GM12872 (cell line): Measurements from ENCODE around the gene TAX1BP3.

ENCODE experiments used
- TF ChIP-seq, protein P1 (sequence below): IDR thresholded peaks from 3 replicates; pipeline ENCODE4 v1.5.1; 2011; ENCODE audit warnings: low read depth, mild to moderate bottlenecking, low read length, moderate library complexity; ENCODE audit not compliant: insufficient read depth

TAX1BP3 gene

DNA sequence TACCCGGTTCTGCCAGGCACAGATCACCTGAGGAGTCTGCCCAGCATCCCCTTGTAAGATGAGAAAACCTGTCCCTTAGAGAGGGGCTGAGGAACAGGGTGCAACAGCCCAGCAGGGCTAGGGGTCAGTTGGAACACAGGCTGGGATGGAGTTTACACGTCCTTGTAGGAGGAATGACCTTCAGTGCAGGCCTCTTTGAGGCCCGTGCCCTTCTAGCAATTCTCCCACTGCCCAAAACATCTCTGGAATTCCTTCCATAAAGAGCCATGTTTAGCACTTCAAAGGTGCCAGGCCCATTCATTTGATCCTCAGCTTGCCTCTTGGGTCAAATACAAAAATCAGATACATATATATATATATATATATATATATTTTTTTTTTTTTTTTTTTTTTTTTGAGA is 27.4 kb downstream of the TAX1BP3 start:
- TF ChIP-seq, protein P1, sequence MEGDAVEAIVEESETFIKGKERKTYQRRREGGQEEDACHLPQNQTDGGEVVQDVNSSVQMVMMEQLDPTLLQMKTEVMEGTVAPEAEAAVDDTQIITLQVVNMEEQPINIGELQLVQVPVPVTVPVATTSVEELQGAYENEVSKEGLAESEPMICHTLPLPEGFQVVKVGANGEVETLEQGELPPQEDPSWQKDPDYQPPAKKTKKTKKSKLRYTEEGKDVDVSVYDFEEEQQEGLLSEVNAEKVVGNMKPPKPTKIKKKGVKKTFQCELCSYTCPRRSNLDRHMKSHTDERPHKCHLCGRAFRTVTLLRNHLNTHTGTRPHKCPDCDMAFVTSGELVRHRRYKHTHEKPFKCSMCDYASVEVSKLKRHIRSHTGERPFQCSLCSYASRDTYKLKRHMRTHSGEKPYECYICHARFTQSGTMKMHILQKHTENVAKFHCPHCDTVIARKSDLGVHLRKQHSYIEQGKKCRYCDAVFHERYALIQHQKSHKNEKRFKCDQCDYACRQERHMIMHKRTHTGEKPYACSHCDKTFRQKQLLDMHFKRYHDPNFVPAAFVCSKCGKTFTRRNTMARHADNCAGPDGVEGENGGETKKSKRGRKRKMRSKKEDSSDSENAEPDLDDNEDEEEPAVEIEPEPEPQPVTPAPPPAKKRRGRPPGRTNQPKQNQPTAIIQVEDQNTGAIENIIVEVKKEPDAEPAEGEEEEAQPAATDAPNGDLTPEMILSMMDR, result no peak

DNA sequence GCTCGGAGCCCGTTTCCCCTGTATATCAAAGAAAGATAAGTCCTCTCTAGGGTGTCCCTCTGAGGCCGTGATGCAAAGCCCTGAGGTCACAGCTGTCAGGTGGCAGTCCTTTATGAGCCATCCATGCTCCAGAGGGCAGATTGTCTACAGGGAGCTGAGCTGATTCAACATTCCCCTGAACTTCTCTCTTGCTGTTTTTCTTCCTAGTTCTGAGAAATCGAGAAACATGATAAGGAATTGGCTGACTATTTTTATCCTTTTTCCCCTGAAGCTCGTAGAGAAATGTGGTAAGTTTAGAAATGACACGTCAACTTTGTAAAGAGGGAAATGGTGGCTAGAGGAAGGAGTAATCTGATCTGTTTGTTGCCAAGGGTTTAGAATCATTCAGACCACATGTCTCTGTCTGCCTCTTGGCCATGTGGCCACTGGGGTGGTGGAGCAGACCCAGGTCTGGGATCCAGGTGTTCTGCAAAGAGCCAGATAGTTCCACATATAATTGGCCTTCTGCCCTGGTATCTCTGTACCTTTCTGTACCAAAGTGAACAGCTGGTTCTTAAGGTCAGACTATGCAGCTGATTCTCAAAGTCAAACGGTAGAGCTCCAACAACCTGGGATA is 28.3 kb downstream of the TAX1BP3 start:
- TF ChIP-seq, protein P1, result no peak

DNA sequence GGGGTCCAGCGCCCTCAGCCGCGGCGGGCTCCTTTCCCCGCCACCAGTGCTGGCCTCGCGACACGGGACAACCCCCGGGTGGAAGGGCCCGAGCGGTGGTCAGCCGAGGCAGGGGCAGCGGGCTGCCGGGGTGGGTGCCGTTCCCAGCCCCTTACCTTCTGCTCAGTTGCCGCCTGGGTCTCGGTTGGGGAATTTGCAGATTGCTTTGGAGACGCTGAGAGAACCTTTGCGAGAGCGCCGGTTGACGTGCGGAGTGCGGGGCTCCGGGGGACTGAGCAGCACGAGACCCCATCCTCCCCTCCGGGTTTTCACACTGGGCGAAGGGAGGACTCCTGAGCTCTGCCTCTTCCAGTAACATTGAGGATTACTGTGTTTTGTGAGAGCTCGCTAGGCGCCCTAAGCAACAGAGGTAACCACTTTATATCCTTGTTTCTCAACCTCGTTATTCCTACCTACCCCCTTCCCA is 31.4 kb downstream of the TAX1BP3 start:
- TF ChIP-seq, protein P1, result no peak

DNA sequence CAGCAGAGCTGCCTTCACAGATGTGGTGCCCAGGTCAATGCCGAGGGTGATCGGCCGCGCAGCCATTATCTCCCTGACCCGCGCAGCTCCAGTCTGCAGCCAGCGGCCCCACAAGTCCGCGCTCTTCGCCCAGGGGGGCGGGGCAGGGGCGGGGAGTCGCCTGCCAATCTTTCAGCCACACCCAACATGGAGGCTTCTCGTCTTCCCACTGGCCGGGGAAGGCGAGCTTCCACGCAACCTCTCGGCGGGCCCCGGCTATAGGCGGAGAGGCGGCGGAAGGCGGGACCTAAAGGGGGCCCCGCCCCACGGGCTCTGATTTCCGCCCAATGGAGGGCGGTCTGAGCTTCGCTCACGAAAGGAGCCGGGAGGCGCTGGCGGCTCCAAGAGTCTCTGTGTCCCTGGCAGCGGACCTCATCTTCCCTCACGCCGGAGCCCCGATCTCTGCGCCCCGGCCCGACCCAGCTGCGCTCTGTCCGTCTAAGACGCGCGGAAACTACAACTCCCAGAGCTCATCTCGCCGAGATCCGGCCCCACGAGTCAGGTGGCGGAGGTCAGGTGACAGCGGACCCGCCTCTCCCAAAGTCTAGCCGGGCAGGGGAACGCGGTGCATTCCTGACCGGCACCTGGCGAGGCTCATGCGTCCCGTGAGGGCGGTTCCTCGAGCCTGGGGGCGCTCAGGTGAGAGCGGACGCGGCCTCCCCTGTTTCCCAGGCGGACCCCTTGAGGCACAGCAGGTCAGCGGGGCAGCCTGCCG is 32.0 kb downstream of the TAX1BP3 start, which contains the start of the genes CTNS and SHPK:
TSS of gene CTNS (plus strand) at position 607 of the 754 bp plus-strand sequence. CDS start 3,447 bp downstream, outside the sequence.
TSS of gene SHPK (minus strand) at position 97 of the 754 bp plus-strand sequence. CDS start at position 66, 31 bp downstream.
- TF ChIP-seq, protein P1, result no peak

DNA sequence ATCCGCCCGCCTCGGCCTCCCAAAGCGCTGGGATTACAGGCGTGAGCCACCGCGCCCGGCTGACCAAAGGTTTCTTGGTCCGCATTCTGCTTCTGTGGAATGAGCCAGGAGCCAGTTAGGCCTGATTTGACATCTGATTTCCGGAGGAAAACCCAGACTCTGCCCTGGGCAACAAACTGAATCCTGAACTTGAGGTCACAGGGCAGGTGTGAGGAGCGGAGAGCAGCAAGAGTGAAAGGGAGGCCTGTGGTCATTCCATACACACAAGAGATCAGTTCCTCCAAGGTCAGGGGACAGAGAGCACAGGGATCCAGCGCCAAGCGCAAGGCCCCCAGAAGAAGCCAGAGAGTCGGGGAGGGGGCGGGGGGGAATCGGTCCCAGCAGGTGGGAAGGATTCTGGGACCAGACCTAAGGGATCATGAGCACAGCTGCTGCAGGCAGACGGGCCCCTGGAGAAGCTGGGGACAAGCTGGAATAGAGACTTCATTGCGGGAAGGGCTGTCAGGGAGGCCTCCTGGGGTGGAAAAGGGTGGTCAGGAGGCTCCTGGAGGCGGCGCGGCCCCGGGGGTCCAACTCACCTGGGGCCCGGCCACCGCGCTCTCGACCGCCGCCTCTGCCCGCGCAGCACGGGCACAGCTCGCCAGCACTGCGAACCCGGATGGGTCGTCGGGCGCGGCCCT is 32.8 kb downstream of the TAX1BP3 start:
- TF ChIP-seq, protein P1, result no peak

DNA sequence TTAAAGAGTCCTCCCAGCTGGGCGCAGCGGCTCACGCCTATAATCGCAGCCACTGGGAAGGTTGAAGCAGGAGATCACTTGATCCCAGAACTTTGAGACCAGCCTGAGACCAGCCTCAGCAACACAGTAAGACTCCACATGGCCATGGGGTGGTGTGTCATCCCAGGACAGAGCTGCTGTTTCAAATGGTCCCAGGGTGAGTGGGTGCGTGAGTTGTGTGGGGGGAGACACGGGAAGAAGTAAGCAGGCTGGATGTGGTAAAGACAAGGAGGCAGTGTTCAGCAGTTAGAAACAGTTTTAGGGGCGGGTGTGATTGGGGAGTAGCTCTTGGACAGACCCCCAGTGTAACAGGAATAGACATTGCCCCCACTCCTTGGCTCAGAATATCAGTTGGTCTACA is 36.1 kb downstream of the TAX1BP3 start:
- TF ChIP-seq, protein P1, result no peak

DNA sequence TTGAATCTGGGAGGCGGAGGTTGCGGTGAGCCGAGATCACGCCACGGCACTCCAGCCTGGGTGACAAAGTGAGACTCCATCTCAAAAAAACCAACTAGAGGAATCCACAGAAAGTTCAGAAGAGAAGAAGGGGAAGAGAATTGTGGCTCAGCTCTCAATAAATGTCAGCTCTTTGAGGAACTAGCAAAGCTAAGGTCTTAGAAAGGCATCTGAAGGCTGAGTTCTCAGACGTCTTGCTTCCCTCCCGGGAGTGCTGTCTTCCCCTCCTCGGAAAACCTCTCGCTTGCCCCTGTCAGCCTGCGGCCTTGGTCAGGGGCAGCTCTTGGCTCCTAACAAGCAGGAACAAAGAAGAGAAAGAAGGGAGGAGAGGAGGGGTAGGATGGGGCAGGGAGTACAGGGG is 37.6 kb downstream of the TAX1BP3 start:
- TF ChIP-seq, protein P1, result no peak
